ENCODE measurements around the gene NRF1.
"Not testable (repeated sequence)": the region's sequence is repeated elsewhere in the genome, so short reads cannot be mapped to it uniquely, and the experiment has no call there.

The NRF1 gene

DNA sequence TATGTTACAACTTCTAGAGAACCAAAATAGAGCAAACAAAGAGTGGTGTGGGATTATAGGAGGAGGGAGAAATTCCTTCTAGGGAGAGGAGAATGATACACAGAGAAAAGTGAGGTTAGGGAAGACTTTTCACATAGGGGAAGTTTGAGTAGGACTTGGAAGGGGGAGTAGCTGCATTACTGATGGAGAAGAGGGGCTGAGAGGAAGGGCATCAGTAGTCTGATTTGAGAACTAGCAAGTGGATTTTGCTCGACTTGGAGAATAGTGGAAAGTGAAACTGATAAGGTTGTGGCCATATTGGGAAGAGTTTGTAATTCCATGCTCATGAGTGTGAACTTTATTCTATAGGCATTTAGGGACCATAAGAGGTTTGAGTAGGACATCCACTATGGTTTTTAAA is 6.1 kb downstream of the NRF1 start:
- Mint-ChIP-seq H3K36me3 (peaks cover 6% of the 10 kb centered on the region), H3K27ac (peak overlapping the region; percentile 7), H3K9me3 (no peaks in the 10 kb centered on the region), H3K4me3 (no peak overlapping the region), H3K4me1 (peaks cover 68% of the 10 kb centered on the region)
- no peak for ATAC-seq
- no peak for DNase-seq (ENCODE audit: low spot score in 2 of 2)

DNA sequence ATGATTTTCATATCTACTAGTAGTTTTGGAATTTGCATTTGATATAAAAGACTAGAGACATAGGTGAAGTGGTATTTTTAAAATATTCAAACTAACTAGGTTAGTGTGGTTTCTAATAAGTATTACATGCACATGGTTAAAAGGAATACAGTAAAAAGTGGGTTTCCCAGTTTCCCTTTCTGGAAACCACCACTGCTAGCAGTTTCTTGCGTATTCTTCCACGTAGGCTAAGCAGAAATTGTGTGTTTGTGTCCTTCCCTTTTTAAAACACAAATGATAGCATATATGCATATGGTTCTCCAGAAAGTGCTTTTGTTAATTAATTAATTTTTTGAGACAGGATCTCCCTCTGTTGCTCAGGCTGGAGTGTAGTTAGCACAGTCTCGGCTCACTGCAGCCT is 15.4 kb downstream of the NRF1 start:
- Mint-ChIP-seq H3K4me1 (peaks cover 29% of the 10 kb centered on the region), H3K27ac (no peak overlapping the region), H3K36me3 (peaks cover 5% of the 10 kb centered on the region), H3K4me3 (no peak overlapping the region), H3K9me3 (no peaks in the 10 kb centered on the region)
- ATAC-seq (no peak), DNase-seq (ENCODE audit: low spot score in 2 of 2) (no peak)

DNA sequence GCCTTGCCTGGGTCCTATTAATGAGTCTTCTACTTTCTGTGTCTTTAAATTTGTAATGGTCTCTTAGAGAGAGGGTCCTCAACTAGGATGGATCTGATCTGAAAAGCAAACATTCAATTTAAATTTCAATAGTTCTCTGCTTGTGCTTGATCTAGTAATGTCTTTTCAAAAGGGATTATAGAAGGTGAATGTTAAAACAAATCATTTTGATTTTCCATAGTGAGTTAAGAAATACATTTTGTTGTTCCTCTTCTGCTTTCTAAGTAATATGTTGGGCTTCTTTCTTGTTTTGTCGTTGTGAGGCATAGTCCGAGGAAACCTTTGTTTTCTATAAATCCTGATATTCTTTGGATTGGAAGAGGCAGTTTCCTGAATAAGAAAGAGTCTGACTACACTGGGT is 18.8 kb downstream of the NRF1 start:
- H3K4me1 Mint-ChIP-seq = peaks cover 23% of the 10 kb centered on the region
- DNase-seq (ENCODE audit: low spot score in 2 of 2) (no peak), ATAC-seq (no peak)
- H3K4me3 Mint-ChIP-seq = no peak overlapping the region
- H3K9me3 Mint-ChIP-seq = no peaks in the 10 kb centered on the region
- H3K36me3 Mint-ChIP-seq = no peaks in the 10 kb centered on the region
- H3K27ac Mint-ChIP-seq = no peak overlapping the region

DNA sequence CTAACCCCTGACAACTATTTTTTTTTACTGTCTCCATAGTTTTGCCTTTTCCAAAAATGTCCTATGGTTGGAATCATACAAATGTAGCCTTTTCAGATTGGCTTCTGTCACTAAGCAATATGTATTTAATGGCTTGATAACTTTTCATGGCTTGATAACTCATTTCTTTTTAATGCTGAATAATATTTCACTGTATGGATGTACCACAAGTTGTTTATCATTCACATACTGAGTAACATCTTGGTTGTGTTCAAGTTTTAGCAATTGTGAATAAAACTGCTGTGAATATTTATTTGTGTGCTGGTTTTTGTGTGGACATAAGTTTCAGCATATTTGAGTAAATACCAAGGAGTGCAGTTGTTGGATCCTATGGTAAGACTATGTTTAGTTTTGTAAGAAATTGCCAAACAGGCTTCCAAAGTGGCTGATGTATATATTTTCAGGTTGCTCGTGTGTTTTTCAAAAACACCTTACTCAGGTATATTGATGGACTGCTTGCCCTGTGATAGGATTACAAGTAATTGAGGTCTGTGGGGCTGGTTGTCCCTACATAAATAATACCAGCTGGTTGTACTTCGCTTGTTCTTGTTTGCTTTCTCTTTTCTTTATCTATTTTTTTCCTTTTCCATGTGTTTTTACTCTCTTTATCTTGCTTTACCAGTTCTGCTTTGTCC is 23.0 kb downstream of the NRF1 start:
- no peaks in the 10 kb centered on the region for H3K9me3 Mint-ChIP-seq
- H3K27ac Mint-ChIP-seq = no peak overlapping the region
- no peak overlapping the region for H3K4me3 Mint-ChIP-seq
- no peak for DNase-seq (ENCODE audit: low spot score in 2 of 2)
- no peak for ATAC-seq
- H3K36me3 Mint-ChIP-seq = peaks cover 2% of the 10 kb centered on the region
- H3K4me1 Mint-ChIP-seq = peaks cover 23% of the 10 kb centered on the region

DNA sequence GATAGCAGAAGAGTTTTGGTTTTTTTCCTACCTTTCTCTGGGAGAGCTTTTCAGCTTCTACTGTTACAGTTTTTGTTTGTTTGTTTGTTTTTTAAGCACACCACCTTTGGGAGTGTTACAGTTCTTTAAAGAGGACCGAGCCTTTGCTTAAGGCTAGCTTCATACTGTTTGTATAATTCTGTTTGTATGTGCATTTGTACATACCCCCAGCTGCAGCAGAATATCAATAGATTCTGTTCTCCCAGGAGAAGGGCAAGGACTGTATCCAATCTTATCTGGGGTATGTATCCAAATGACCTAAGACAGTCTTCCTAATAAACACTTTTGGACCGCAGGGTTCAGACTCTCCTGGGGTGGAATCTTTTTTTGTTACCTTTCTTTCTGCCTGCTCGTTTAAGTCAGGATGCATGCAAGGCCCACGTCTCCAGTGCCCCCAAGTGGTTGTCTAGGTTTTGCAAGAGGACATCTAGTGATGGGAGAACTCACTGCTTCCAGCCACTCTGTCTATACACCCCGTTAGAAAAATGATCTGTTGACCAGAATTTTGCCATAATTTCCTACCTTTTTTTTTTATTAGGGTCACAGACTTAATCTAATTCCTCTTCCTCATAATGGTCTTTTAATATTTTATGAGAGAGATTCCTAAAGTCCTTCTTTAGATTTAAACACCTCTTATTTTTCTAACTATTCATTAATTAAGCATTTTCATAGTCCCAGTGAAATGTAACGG is 23.9 kb downstream of the NRF1 start:
- peak; percentile 50 to 75 for DNase-seq (ENCODE audit: low spot score in 2 of 2)
- H3K9me3 Mint-ChIP-seq = no peaks in the 10 kb centered on the region
- H3K4me3 Mint-ChIP-seq = no peak overlapping the region
- peaks cover 4% of the 10 kb centered on the region for H3K36me3 Mint-ChIP-seq
- H3K4me1 Mint-ChIP-seq = peaks cover 23% of the 10 kb centered on the region
- ATAC-seq = peak; percentile 92
- peak overlapping the region; percentile 13 for H3K27ac Mint-ChIP-seq

DNA sequence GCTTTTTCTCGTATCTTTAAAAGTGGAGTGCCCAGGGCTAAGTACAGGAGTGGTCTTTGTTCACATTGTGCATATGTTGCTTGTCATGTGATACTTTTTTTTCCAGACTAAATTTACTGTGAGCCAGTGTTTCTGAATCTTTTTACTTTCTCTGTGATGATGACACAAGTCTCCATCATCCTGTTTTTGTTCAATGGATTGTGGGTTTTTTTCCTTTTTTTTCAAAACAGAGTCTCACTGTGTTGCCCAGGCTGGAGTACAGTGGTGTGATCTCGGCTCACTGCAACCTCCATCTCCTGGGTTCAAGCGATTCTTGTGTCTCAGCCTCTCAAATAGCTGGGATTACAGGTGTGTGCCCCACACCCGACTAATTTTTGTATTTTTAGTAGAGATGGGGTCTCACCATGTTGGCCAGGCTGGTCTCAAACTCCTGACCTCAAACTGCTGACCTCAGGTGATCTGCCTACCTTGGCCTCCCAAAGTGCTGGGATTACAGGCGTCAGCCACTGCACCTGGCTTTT is 24.6 kb downstream of the NRF1 start:
- DNase-seq (ENCODE audit: low spot score in 2 of 2); H3K9me3 Mint-ChIP-seq; H3K36me3 Mint-ChIP-seq; H3K4me3 Mint-ChIP-seq; ATAC-seq: not testable (repeated sequence)
- Mint-ChIP-seq H3K4me1 (peaks cover 23% of the 10 kb centered on the region), H3K27ac (peak overlapping the region; percentile 13)

DNA sequence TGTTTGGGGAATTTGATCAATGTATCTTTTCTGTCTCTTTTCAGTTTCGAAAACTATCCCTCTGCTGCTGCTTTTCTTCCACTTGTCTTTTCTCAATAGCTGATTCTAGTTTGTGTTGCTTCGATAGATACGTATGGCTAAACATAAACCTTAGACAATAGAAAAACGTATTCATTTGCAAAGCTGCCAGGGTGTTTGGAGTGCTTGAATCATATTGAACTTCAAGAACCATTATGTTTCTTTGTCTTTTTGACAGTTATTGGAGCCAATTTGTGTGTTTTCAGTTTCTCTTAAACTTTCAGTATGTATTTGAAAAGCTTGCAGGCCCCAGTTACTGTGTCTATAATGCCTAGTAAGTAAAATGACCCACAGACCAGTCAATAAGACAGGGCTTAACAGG is 25.1 kb downstream of the NRF1 start:
- Mint-ChIP-seq H3K4me1 (peaks cover 23% of the 10 kb centered on the region), H3K9me3 (no peaks in the 10 kb centered on the region), H3K4me3 (no peak overlapping the region), H3K36me3 (peaks cover 4% of the 10 kb centered on the region), H3K27ac (peak overlapping the region; percentile 29)
- ATAC-seq (no peak), DNase-seq (ENCODE audit: low spot score in 2 of 2) (no peak)

DNA sequence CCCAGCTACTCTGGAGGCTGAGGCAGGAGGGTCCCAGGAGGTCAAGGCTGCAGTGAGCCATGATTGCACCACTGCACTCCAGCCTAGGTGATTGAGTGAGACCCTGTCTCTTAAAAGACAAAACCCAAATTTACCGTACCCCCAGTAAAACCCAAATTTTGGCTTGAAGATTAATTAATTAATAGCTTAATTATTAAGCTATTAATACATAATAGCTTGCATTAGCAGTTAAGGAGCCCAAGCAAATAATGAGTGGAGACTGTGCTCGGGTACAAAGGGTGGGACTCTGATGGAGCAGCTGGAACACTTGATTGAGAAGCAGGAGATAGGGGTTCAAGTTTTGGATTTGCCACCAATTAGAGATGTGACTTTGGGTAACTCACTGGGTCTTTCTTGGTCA is 28.9 kb downstream of the NRF1 start:
- Mint-ChIP-seq H3K4me1 (peaks cover 15% of the 10 kb centered on the region), H3K27ac (no peak overlapping the region), H3K9me3 (no peaks in the 10 kb centered on the region), H3K4me3 (no peak overlapping the region), H3K36me3 (peaks cover 8% of the 10 kb centered on the region)
- ATAC-seq (no peak), DNase-seq (ENCODE audit: low spot score in 2 of 2) (no peak)

DNA sequence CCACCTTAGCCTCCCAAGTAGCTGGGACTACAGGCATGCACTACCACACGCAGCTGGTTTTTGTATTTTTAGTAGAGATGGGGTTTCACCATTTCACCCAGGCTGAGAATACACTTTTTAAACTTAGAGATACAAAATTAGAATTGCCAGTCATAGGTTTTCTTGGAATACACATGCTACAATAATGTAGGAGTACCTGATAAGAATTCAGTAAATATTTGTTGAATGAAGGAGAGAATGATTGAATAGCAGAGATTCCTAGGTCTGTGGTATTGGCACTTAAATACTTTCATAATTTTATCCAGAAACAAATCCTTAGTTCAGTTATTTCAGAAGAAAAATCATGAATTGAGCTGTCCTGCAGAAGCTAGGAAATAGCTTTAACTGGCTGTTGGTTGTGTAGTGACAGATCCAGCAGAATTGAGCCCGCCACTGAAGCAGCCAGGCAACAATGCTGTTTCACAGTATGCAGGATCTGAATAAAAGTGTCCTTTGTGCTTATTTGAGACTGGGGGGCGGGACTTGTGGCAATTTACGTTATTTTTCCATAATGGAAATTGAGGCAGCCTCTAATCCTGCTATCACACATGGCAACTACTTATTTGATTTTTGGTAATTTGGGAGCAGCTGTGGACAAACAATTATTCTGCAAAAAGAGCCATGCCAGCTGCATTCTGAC is 31.5 kb downstream of the NRF1 start:
- H3K9me3 Mint-ChIP-seq = no peaks in the 10 kb centered on the region

DNA sequence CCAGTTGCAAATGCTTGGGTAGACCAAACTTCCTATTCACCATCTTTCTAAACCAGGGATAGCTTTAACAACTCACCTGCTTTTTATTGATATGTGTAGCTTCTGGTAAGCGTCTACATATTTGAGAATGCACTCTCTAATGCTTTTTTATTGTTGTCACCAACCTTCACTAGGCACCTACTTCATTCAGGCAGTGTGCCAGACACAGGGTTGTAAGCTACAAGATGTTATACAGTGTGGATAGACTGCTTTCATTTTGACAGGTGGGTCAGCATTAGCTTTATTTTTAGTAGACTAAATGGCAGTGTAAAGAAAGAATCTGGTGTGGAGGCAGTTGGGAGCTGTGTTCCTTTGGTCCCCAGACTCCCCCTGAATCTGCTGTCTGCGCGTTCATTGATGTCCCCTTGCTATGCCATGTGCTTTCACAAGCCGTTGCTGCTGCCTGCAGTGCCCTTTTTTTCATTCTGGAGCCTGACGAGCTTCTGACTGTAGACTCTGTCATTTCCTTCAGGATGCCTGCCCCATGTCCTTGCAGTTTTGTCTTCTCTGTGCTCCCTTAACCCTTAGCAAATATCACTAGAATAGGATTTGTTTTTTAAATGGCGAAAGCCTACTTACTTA is 32.1 kb downstream of the NRF1 start:
- no peak overlapping the region for H3K4me3 Mint-ChIP-seq
- peaks cover 14% of the 10 kb centered on the region for H3K4me1 Mint-ChIP-seq
- H3K36me3 Mint-ChIP-seq = peaks cover 18% of the 10 kb centered on the region
- no peak overlapping the region for H3K27ac Mint-ChIP-seq
- no peak for DNase-seq (ENCODE audit: low spot score in 2 of 2)
- H3K9me3 Mint-ChIP-seq = no peaks in the 10 kb centered on the region
- ATAC-seq = no peak

More for the DNA sequence above, 31.5 kb downstream of the NRF1 start:
- Mint-ChIP-seq H3K4me3 (no peak overlapping the region), H3K27ac (peak overlapping the region; percentile 12), H3K36me3 (peaks cover 18% of the 10 kb centered on the region), H3K4me1 (peaks cover 15% of the 10 kb centered on the region)
- no peak for DNase-seq (ENCODE audit: low spot score in 2 of 2)
- no peak for ATAC-seq

DNA sequence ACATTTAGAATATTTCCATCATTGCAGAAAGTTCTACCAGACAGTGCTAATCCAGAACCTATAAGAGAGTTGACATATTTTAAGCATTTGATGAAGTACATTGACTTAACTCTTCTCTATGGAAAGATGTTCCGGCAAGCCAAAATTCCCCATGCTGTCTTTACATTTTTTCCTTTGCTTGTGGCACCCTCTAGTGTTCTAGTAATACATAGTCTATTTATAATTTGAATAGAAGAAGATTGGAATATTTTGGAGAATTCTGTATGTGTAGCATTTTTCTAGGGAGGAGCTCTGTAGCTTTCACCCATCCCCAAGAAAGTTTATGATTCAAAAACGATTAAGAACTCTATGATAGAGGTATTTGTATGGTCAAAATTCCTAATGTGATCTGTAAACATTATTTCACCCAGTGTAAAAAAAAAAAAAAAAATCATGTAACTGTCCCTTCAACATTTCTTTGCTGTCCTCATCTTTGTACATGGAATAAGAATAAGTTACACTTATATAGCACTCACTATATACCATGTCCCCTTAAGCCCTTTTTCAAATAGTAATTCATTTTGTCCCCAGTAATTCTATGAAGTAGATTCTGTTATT is 33.2 kb downstream of the NRF1 start:
- H3K4me1 Mint-ChIP-seq = peaks cover 25% of the 10 kb centered on the region
- H3K36me3 Mint-ChIP-seq = peaks cover 14% of the 10 kb centered on the region
- no peak for DNase-seq (ENCODE audit: low spot score in 2 of 2)
- ATAC-seq = no peak
- H3K9me3 Mint-ChIP-seq = no peaks in the 10 kb centered on the region
- no peak overlapping the region for H3K4me3 Mint-ChIP-seq
- no peak overlapping the region for H3K27ac Mint-ChIP-seq

DNA sequence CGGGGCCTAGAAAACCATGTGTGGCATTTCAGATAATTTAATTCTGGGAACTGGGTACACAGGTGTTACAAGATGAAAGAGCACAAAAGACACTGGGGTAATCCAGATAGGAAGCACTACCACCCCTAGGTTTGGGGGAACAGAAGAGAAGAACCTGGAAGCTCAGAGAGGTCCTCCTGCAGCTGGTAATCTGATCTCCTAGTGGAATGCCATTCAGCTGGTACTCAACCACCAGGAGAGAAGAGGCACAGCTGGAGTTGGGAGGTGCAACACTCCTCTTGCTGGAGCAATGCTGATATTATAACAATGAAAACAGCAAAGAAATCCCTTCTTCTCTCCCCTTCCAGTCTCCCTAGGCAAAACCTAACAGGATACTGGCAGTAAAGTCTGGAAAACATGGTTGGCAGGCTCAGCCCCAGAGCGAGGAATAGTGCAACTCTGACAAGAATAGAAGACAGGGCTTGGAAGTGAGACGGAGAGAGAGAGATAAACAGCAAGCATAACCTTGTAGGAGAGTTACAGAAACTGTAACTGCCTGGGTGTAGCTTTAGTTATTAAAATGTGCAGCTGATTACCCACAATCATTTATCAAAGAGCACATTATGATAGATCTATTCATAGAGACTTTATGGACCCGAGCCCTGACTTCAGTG is 35.0 kb downstream of the NRF1 start:
- DNase-seq (ENCODE audit: low spot score in 2 of 2) (no peak), ATAC-seq (no peak)
- Mint-ChIP-seq H3K9me3 (no peaks in the 10 kb centered on the region), H3K4me3 (no peak overlapping the region), H3K27ac (peak overlapping the region; percentile 45), H3K36me3 (peaks cover 18% of the 10 kb centered on the region), H3K4me1 (peaks cover 34% of the 10 kb centered on the region)

DNA sequence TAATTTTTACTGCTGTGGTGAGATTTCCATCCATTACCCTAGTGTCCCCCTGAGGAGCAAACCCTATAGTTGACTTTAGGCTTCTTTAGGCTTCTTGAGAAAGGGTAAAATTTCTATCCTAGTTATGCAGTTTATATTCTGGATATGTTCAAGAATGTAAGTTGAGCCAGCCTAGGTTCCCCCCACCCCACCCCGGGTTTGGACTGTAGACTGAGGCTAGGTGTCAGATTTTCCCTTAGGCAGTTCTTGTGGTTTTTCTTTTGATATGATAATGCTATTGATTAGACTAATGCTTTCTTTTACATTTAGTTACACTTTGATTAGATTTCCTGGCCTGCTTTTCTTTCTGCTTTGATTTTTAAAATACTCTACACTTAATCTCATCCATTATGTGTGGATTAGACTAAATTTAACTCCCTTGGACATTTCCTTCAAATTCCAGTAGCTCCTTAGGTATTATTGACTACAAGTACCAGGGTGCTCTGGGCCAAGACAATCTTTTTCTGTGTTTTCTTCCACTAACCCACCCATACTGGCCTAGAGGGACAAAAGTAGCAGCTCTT is 37.7 kb downstream of the NRF1 start:
- no peak overlapping the region for H3K27ac Mint-ChIP-seq
- peaks cover 42% of the 10 kb centered on the region for H3K4me1 Mint-ChIP-seq
- ATAC-seq (no peak), DNase-seq (ENCODE audit: low spot score in 2 of 2) (no peak)
- no peak overlapping the region for H3K4me3 Mint-ChIP-seq
- H3K36me3 Mint-ChIP-seq = peaks cover 22% of the 10 kb centered on the region
- H3K9me3 Mint-ChIP-seq = no peaks in the 10 kb centered on the region

DNA sequence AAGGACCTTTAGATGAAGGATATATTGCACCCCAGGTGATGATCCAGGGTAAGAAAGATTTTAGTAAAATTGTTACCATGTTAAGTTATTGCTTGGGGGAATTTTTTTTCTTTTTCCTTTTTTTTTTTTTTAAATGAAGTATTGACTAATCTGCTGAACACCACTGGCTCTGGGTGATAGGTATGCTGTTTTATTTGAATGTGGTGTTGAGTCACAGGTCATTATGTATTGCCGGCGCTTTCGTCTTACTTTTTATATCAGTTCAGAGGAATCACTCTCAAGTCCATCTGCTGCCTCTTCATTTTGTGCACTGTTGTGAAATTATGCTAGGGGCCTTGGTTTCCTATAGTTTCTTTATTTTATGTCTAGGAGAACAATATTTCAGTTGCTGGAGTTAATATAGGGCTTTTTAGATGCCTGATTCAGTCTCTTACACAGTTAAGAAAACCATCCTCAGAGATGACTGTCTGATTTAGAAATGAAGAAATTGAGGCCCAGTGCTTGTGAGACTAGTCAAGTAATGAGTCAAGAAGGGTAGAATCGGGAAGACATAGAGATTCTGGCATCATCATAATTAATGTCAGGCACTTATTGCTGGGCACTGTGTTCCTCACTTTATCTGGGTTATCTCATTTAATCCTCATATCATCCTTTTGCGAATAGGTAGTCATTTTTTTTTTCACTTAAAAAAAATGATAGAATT is 38.7 kb downstream of the NRF1 start:
- Mint-ChIP-seq H3K36me3 (peaks cover 18% of the 10 kb centered on the region), H3K4me1 (peaks cover 50% of the 10 kb centered on the region), H3K4me3 (peak overlapping the region; percentile 6), H3K27ac (no peak overlapping the region), H3K9me3 (no peaks in the 10 kb centered on the region)
- ATAC-seq = peak; percentile 93
- DNase-seq (ENCODE audit: low spot score in 2 of 2) = no peak
